ENCODE results near the gene CMC1. TPM values are rescaled to one million over a fixed set of nuclear protein-coding genes. Genes with fewer than 3 reads are reported as not detected.

Gene CMC1
- total RNA-seq, 1 experiment from 2014 or later: 16.5 TPM

DNA sequence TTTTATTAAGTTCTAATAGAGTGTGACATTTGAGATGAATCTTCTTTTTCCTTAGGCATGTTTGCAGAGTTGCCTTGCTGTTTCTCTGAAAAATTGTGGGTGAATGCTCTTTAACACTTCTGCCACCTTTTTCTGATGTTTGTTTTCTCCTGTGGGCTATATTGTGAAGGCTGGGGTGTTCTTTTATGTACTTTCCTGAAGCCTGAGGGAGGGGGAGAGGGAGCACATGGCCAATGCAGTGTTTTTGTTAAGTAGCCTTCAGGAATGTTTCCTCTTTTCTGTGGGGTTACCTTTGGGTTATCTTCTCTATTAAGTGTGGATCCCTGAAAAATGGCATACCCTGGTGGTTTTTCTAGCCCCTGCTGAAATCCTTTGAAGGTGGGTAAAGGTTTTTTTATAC is 50.2 kb downstream of the CMC1 start:
- no peak overlapping the region for H3K14ac ChIP-seq (ENCODE audit: insufficient read depth, low read length)
- no peak overlapping the region for H4K8ac ChIP-seq (replicated peaks; ENCODE audit: insufficient read length, low read depth, low read length)
- TF ChIP-seq, protein P1, sequence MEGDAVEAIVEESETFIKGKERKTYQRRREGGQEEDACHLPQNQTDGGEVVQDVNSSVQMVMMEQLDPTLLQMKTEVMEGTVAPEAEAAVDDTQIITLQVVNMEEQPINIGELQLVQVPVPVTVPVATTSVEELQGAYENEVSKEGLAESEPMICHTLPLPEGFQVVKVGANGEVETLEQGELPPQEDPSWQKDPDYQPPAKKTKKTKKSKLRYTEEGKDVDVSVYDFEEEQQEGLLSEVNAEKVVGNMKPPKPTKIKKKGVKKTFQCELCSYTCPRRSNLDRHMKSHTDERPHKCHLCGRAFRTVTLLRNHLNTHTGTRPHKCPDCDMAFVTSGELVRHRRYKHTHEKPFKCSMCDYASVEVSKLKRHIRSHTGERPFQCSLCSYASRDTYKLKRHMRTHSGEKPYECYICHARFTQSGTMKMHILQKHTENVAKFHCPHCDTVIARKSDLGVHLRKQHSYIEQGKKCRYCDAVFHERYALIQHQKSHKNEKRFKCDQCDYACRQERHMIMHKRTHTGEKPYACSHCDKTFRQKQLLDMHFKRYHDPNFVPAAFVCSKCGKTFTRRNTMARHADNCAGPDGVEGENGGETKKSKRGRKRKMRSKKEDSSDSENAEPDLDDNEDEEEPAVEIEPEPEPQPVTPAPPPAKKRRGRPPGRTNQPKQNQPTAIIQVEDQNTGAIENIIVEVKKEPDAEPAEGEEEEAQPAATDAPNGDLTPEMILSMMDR (conservative IDR thresholded peaks at IDR 0.05): no peak
- H3K23ac ChIP-seq (ENCODE audit: insufficient read length, low read depth, low read length): no peak overlapping the region
- no peak overlapping the region for H4K91ac ChIP-seq (ENCODE audit: insufficient read length, low read depth, low read length)
- H4K20me1 ChIP-seq (ENCODE audit: control insufficient read depth, insufficient read depth, insufficient read length): no peaks in the 10 kb centered on the region
- H2AK5ac ChIP-seq (ENCODE audit: insufficient read length, low read length): no peak overlapping the region
- H2BK5ac ChIP-seq (ENCODE audit: insufficient read length, low read length): no peak overlapping the region
- no peak overlapping the region for H3K56ac ChIP-seq (ENCODE audit: insufficient read length, low read depth, low read length)
- no peaks in the 10 kb centered on the region for H3K79me2 ChIP-seq (ENCODE audit: insufficient read depth, low read length)
- no peak overlapping the region for H3K4me2 ChIP-seq (ENCODE audit: insufficient read depth, insufficient read length, low read length)
- H2BK20ac ChIP-seq (ENCODE audit: low read depth, low read length, poor library complexity, severe bottlenecking): peak overlapping the region; percentile 45
- no peak overlapping the region for H2AFZ ChIP-seq (ENCODE audit: low read length)
- H3K27me3 Mint-ChIP-seq (ENCODE audit: low read depth): no peaks in the 10 kb centered on the region
- no peak overlapping the region for H3K4me3 Mint-ChIP-seq
- H3K23me2 ChIP-seq (ENCODE audit: insufficient read length, low read depth, low read length, poor library complexity, severe bottlenecking): no peaks in the 10 kb centered on the region
- no peaks in the 10 kb centered on the region for H3K27me3 ChIP-seq (ENCODE audit: insufficient read depth, low read length)
- no peak overlapping the region for H3K9ac ChIP-seq (ENCODE audit: extremely low read depth, insufficient read length, low read length)
- H3K27ac Mint-ChIP-seq: peak overlapping the region in 2 of 3 experiments; percentile 4 to 77; a peak in 1 of 7 replicates
- H3K9me3 ChIP-seq (ENCODE audit: control insufficient read depth, low read depth, low read length): peaks cover 6% of the 10 kb centered on the region
- no peak overlapping the region for H3T11ph ChIP-seq (ENCODE audit: low read length)
- H3K79me1 ChIP-seq (ENCODE audit: insufficient read depth, low read depth, low read length, poor library complexity, severe bottlenecking): no peaks in the 10 kb centered on the region
- no peaks in the 10 kb centered on the region for H3K4me1 ChIP-seq (ENCODE audit: insufficient read depth, low read length)
- H3K4ac ChIP-seq (ENCODE audit: low read depth, low read length): no peak overlapping the region
- peaks cover 7 to 15% of the 10 kb centered on the region in 2 experiments for H3K4me1 Mint-ChIP-seq
- no peak for DNase-seq
- H2BK15ac ChIP-seq (ENCODE audit: low read depth, low read length): no peak overlapping the region
- H3K36me3 Mint-ChIP-seq (ENCODE audit: insufficient read depth in 1 of 3, low read depth in 3 of 3): peaks cover 9 to 18% (median 10%) of the 10 kb centered on the region in 3 experiments
- no peak overlapping the region for H2BK120ac ChIP-seq (ENCODE audit: low read depth, low read length, poor library complexity, severe bottlenecking)
- no peak overlapping the region for H2BK12ac ChIP-seq (ENCODE audit: insufficient read length, low read depth, low read length)
- H3K18ac ChIP-seq (ENCODE audit: insufficient read length, low read depth, low read length): no peak overlapping the region
- no peak overlapping the region for H4K5ac ChIP-seq (ENCODE audit: insufficient read length, low read depth, low read length)
- H3K9me3 Mint-ChIP-seq: peaks cover 2 to 3% of the 10 kb centered on the region in 2 experiments; a peak in 2 of 5 replicates
- H3K27ac ChIP-seq (ENCODE audit: insufficient read length, low read depth, low read length): no peak overlapping the region

All from H9 (cell line).